Inferior parietal cortex (tissue), 1 donor: ENCODE data around the gene MYO18B.

Experiments used
- DNase-seq: peaks from one replicate; pipeline ENCODE4 v3.0.0-alpha.2; 2016; ENCODE audit errors: extremely low spot score

Gene MYO18B

GRCh38 chr22:25849522-25849921 lies 107.5 kb downstream of the MYO18B start:
- no peak for DNase-seq

- no peak for DNase-seq
Measured at GRCh38 chr22:25852223-25852622, 110.2 kb downstream of the MYO18B start.

- peak; percentile 34 for DNase-seq
Measured at GRCh38 chr22:25853078-25853477, 111.1 kb downstream of the MYO18B start.

- peak; percentile 48 for DNase-seq
Measured at GRCh38 chr22:25853501-25854284, 111.7 kb downstream of the MYO18B start.

- no peak for DNase-seq
Measured at GRCh38 chr22:25869771-25870170, 127.8 kb downstream of the MYO18B start.

GRCh38 chr22:25874327-25874726 lies 132.3 kb downstream of the MYO18B start:
- DNase-seq, result no peak

GRCh38 chr22:25875461-25875860 lies 133.5 kb downstream of the MYO18B start:
- DNase-seq, result no peak

GRCh38 chr22:25876871-25877270 lies 134.9 kb downstream of the MYO18B start:
- no peak for DNase-seq

GRCh38 chr22:25878933-25879332 lies 136.9 kb downstream of the MYO18B start:
- no peak for DNase-seq

GRCh38 chr22:25880524-25880923 lies 138.5 kb downstream of the MYO18B start:
- DNase-seq, result no peak

- DNase-seq, result no peak
Measured at GRCh38 chr22:25881210-25881755, 139.3 kb downstream of the MYO18B start.

- DNase-seq, result no peak
Measured at GRCh38 chr22:25882360-25882759, 140.4 kb downstream of the MYO18B start.

- DNase-seq, result no peak
Measured at GRCh38 chr22:25883482-25884033, 141.6 kb downstream of the MYO18B start.

GRCh38 chr22:25884121-25884520 lies 142.1 kb downstream of the MYO18B start:
- no peak for DNase-seq

GRCh38 chr22:25888399-25889054 lies 146.5 kb downstream of the MYO18B start:
- no peak for DNase-seq

GRCh38 chr22:25890651-25891050 lies 148.7 kb downstream of the MYO18B start:
- DNase-seq, result no peak

- DNase-seq, result peak; percentile 4
Measured at GRCh38 chr22:25892678-25893077, 150.7 kb downstream of the MYO18B start.

- DNase-seq, result no peak
Measured at GRCh38 chr22:25895678-25896077, 153.7 kb downstream of the MYO18B start.

GRCh38 chr22:25896098-25896497 lies 154.1 kb downstream of the MYO18B start:
- DNase-seq, result no peak

GRCh38 chr22:25896592-25896991 lies 154.6 kb downstream of the MYO18B start:
- DNase-seq, result no peak

GRCh38 chr22:25898707-25899365 lies 156.8 kb downstream of the MYO18B start:
- no peak for DNase-seq

GRCh38 chr22:25899566-25899965 lies 157.6 kb downstream of the MYO18B start:
- no peak for DNase-seq
